Mesothelial cell of epicardium (in vitro differentiated cells): ENCODE results near the gene TDRD15. TPM values are rescaled to one million over a fixed set of nuclear protein-coding genes. Genes with fewer than 3 reads are reported as not detected.
"Not testable (repeated sequence)": the region's sequence is repeated elsewhere in the genome, so short reads cannot be mapped to it uniquely, and the experiment has no call there.

Experiments
- DNase-seq, 2 experiments: peaks; one replicate each; pipeline ENCODE4 v3.0.0; 2021; ENCODE audit warnings: low spot score in 2 of 2; ENCODE audit not compliant: unreplicated experiment in 2 of 2
- H3K27ac Mint-ChIP-seq: 2 replicates; pipeline ENCODE4 v1.8.0; 2021; ENCODE audit warnings: mixed read lengths
- H3K27me3 Mint-ChIP-seq: 2 replicates; pipeline ENCODE4 v1.8.0; 2021; ENCODE audit warnings: low read depth, mixed read lengths
- H3K36me3 Mint-ChIP-seq: 2 replicates; pipeline ENCODE4 v1.8.0; 2021; ENCODE audit warnings: mixed read lengths
- H3K4me1 Mint-ChIP-seq: 2 replicates; pipeline ENCODE4 v1.8.0; 2021; ENCODE audit warnings: mixed read lengths
- H3K4me3 Mint-ChIP-seq: 2 replicates; pipeline ENCODE4 v1.8.0; 2021; ENCODE audit warnings: mild to moderate bottlenecking, moderate library complexity, mixed read lengths
- H3K9me3 Mint-ChIP-seq: 2 replicates; pipeline ENCODE4 v1.8.0; 2021; ENCODE audit warnings: mixed read lengths
- total RNA-seq: library from RNA; stranded (reverse); gene quantifications from 3 replicates; pipeline ENCODE4 v1.2.1, GENCODE V29; 2021
- TF ChIP-seq, protein P1 (sequence below): fragments of 200-600 bp; sonication (generic); IDR thresholded peaks from one replicate; pipeline ENCODE4 v1.5.0; 2021; ENCODE audit warnings: antibody characterized with exemption; ENCODE audit not compliant: unreplicated experiment

The TDRD15 gene
- total RNA-seq, 1 donor from 2014 or later: not detected

DNA sequence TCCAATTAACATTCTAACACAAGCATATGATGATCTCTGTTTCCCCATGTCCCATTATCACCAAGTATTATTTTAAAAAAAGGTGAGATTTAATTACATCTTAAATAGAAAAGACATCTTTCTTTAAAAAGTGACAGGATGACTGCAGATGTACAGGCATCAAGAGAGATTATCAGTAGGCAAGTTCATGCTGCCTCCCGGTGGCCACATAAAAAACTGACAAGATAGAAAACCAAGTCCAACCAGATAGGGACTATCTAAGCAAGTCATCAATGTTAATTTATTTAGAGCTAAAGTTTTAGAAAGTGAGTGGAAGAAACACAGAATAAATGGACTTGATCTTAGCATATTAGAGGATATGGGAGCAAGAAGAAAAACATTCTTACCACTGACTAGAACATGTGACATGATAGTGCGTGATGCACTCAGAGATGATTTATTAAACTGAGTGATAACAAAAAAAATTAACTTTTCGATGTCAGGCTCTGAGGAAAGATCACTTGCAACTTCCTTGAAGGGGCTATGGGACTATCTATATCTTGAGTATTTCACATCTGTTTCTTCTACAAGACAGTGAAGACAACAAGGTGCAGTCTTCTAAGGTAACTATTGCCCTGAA is 5.4 kb upstream of the TDRD15 start:
- peaks cover 37% of the 10 kb centered on the region for H3K27me3 Mint-ChIP-seq
- H3K27ac Mint-ChIP-seq: no peak overlapping the region
- no peaks in the 10 kb centered on the region for H3K36me3 Mint-ChIP-seq
- H3K4me1 Mint-ChIP-seq: no peaks in the 10 kb centered on the region
- H3K9me3 Mint-ChIP-seq: peaks cover 5% of the 10 kb centered on the region
- TF ChIP-seq, protein P1, sequence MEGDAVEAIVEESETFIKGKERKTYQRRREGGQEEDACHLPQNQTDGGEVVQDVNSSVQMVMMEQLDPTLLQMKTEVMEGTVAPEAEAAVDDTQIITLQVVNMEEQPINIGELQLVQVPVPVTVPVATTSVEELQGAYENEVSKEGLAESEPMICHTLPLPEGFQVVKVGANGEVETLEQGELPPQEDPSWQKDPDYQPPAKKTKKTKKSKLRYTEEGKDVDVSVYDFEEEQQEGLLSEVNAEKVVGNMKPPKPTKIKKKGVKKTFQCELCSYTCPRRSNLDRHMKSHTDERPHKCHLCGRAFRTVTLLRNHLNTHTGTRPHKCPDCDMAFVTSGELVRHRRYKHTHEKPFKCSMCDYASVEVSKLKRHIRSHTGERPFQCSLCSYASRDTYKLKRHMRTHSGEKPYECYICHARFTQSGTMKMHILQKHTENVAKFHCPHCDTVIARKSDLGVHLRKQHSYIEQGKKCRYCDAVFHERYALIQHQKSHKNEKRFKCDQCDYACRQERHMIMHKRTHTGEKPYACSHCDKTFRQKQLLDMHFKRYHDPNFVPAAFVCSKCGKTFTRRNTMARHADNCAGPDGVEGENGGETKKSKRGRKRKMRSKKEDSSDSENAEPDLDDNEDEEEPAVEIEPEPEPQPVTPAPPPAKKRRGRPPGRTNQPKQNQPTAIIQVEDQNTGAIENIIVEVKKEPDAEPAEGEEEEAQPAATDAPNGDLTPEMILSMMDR: no peak
- no peak overlapping the region for H3K4me3 Mint-ChIP-seq
- no peak for DNase-seq

DNA sequence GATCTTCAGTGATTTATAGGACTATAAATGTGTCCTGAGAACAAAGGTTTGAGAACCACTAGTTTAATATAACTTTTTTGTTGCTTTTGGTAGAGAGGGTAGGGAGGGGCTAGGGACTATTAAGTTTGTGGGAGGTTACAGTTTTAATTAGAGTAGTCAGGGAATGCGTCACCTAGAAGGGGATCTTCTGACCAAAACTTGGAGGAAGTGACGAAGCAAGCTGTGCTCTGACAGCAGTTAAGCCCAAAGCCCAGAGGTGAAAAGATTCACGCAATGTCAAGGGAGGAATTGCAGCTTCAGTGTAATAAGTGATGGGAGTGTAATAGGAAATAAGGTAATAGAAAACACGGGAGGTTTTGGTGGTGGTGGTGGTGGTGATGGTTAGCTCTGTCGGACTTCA is 8.1 kb downstream of the TDRD15 start:
- Mint-ChIP-seq H3K4me1 (no peaks in the 10 kb centered on the region), H3K27me3 (peaks cover 36% of the 10 kb centered on the region), H3K36me3 (no peaks in the 10 kb centered on the region), H3K27ac (no peak overlapping the region), H3K9me3 (no peaks in the 10 kb centered on the region), H3K4me3 (no peak overlapping the region)
- no peak for DNase-seq
- TF ChIP-seq, protein P1: no peak

DNA sequence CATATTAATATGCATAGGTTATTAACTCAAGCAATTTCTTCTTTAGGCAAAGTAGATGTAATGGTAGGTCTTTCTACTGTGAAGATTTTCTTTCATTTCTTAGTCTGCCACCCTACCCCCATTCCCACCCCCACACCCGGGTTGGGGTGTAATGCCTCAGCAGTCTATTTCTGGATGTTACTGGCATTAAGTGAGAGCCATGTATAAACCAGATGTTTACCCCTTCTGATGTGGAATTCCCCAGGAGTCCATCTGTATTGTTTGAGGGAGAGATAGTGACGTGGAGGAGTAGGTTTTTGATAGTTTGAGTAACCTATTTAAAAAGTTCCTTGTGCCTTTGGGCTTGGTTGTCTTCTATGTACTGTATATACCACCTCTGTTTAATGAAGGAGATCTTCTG is 11.8 kb downstream of the TDRD15 start:
- peaks cover 10% of the 10 kb centered on the region for H3K4me1 Mint-ChIP-seq
- no peak for DNase-seq
- no peaks in the 10 kb centered on the region for H3K36me3 Mint-ChIP-seq
- H3K4me3 Mint-ChIP-seq: no peak overlapping the region
- no peak overlapping the region for H3K27ac Mint-ChIP-seq
- H3K9me3 Mint-ChIP-seq: no peaks in the 10 kb centered on the region
- TF ChIP-seq, protein P1: no peak
- H3K27me3 Mint-ChIP-seq: peaks cover 24% of the 10 kb centered on the region

DNA sequence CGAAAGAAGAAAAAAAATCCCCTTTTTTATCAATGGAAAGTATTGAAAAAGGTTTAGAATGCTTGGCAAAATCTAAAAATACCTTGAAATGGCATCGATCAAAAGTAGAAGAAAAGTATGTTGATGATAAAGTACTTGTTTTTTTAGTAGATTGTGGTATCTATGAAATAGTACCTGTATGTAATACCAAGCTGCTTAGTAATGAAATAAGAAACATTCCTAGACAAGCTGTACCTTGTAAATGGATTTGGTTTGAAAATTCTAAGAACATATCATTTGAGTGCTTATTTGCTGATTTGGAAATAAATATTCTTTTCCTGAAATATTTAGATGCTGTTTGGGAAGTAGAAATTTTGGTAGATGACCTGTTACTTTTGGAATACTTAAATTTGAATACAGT is 18.4 kb downstream of the TDRD15 start:
- DNase-seq: no peak
- TF ChIP-seq, protein P1: no peak
- Mint-ChIP-seq H3K4me1 (peaks cover 19% of the 10 kb centered on the region), H3K9me3 (no peaks in the 10 kb centered on the region), H3K27me3 (peaks cover 36% of the 10 kb centered on the region), H3K4me3 (no peak overlapping the region), H3K27ac (no peak overlapping the region), H3K36me3 (no peaks in the 10 kb centered on the region)

DNA sequence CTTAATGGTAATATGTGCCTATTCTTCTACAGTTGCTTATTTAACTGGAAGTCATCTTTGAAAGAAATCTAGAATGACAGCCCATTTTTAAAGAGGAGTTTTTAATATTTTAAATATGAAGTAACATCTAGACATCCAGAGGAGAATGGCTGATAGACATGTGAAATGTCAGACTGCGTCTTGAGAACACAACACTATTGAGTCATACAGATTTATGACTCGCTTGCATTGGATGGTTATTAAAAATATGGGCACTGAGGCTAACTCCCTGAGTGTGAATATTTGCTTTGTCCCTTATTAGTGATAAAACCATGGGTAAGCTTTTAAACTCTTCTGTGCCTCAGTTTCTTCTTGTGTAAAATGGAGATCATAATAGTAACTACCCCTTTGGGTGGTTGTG is 22.9 kb downstream of the TDRD15 start:
- H3K27me3 Mint-ChIP-seq: peaks cover 44% of the 10 kb centered on the region
- peaks cover 3% of the 10 kb centered on the region for H3K9me3 Mint-ChIP-seq
- H3K27ac Mint-ChIP-seq: no peak overlapping the region
- H3K4me1 Mint-ChIP-seq: peaks cover 2% of the 10 kb centered on the region
- DNase-seq: no peak
- H3K4me3 Mint-ChIP-seq: no peak overlapping the region
- no peaks in the 10 kb centered on the region for H3K36me3 Mint-ChIP-seq
- TF ChIP-seq, protein P1: no peak

DNA sequence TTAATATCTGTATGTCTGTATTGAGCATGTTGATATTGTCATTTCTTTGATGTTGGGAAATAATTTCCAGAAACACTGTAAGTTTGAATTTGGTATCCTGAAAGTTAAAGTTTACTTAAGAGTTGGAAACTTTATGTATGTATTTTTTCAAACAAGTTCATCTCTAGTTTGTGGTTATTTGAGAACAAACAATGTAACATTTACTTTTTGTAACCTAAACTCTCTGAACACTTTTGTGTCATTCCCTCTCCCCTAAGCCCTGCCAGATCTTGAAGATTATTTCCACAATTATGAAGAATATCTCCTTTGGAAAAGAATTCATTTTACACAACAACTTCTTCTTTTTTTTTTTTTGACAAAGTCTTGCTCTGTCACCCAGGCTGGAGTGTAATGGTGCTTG is 24.9 kb downstream of the TDRD15 start:
- H3K4me1 Mint-ChIP-seq: no peaks in the 10 kb centered on the region
- H3K36me3 Mint-ChIP-seq: no peaks in the 10 kb centered on the region
- TF ChIP-seq, protein P1: no peak
- H3K9me3 Mint-ChIP-seq: peaks cover 11% of the 10 kb centered on the region
- H3K27ac Mint-ChIP-seq: no peak overlapping the region
- H3K27me3 Mint-ChIP-seq: peaks cover 43% of the 10 kb centered on the region
- no peak overlapping the region for H3K4me3 Mint-ChIP-seq
- no peak for DNase-seq

DNA sequence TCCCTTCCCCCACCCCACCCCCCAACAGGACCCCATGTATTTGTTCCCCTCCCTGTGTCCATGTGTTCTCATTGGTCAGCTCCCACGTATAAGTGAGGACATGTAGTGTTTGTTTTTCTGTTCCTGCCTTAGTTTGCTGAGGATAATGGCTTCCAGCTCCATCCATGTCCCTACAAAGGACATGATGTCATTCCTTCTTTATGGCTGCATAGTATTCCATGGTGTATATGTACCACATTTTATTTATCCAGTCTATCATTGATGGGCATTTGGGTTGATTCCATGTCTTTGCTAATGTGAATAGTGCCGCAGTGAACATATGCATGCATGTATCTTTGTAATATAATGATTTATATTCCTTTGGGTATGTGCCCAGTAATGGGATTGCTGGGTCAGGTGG is 27.5 kb downstream of the TDRD15 start:
- Mint-ChIP-seq H3K9me3 (peaks cover 11% of the 10 kb centered on the region), H3K27me3 (peaks cover 32% of the 10 kb centered on the region)
- DNase-seq, H3K4me3 Mint-ChIP-seq, H3K27ac Mint-ChIP-seq, H3K36me3 Mint-ChIP-seq, H3K4me1 Mint-ChIP-seq: not testable (repeated sequence)
